CD8-positive, alpha-beta memory T cell (primary cell): ENCODE data around the gene DNAJC16. TPM values are rescaled to one million over a fixed set of nuclear protein-coding genes. Genes with fewer than 3 reads are reported as not detected.
A peak's percentile ranks its signal among the peaks of the same experiment; 100 is the strongest.
"Not testable (repeated sequence)": the region's sequence is repeated elsewhere in the genome, so short reads cannot be mapped to it uniquely, and the experiment has no call there.

Experiments
- CTCF ChIA-PET: fragments of 350-600 bp; sonication (Branson Sonifier 250); formaldehyde crosslinking; loops from one replicate; lab custom pipeline; 2021; ENCODE audit warnings: antibody characterized with exemption; lab: Charles Lee
- POLR2A ChIA-PET: fragments of 350-600 bp; sonication (Branson Sonifier 250); formaldehyde crosslinking; loops from one replicate; lab custom pipeline; 2021; ENCODE audit warnings: antibody characterized with exemption; lab: Charles Lee
- DNase-seq, 5 donors: peaks; one replicate each; pipeline versions ENCODE4 v3.0.0 to v3.0.0-alpha.2; 2020 to 2022; ENCODE audit warnings: mixed read lengths in 1 of 5
- H3K27ac ChIP-seq: one replicate; pipeline ENCODE4 v1.7.0; 2013; ENCODE audit warnings: low read depth, mild to moderate bottlenecking, low read length, moderate library complexity
- H3K27me3 ChIP-seq: 2 replicates; pipeline ENCODE4 v1.7.0; 2013; ENCODE audit warnings: low read length, mild to moderate bottlenecking; ENCODE audit not compliant: insufficient read depth, poor library complexity, severe bottlenecking
- H3K36me3 ChIP-seq: 2 replicates; pipeline ENCODE4 v1.7.0; 2013; ENCODE audit warnings: mild to moderate bottlenecking, low read length, moderate library complexity; ENCODE audit not compliant: insufficient read depth
- H3K4me1 ChIP-seq: 2 replicates; pipeline ENCODE4 v1.7.0; 2013; ENCODE audit warnings: mild to moderate bottlenecking, low read length, moderate library complexity; ENCODE audit not compliant: insufficient read depth
- H3K4me3 ChIP-seq: 2 replicates; pipeline ENCODE4 v1.7.0; 2013; ENCODE audit warnings: mild to moderate bottlenecking, low read length
- H3K9me3 ChIP-seq: 2 replicates; pipeline ENCODE4 v1.7.0; 2013; ENCODE audit warnings: mild to moderate bottlenecking, low read length
- H3K27ac Mint-ChIP-seq, 8 donors: one replicate each; pipeline ENCODE4 v1.8.0; 2020 to 2021; ENCODE audit warnings: mixed read lengths in 8 of 8, mild to moderate bottlenecking in 6 of 8, inconsistent platforms in 3 of 8, moderate library complexity in 3 of 8
- H3K27me3 Mint-ChIP-seq, 2 donors: one replicate each; pipeline ENCODE4 v1.8.0; 2020 to 2021; ENCODE audit warnings: mixed read lengths in 2 of 2, mild to moderate bottlenecking in 1 of 2, moderate library complexity in 1 of 2
- H3K36me3 Mint-ChIP-seq, 3 donors: one replicate each; pipeline ENCODE4 v1.8.0; 2020 to 2021; ENCODE audit warnings: mixed read lengths in 3 of 3, inconsistent platforms in 1 of 3, mild to moderate bottlenecking in 1 of 3
- H3K4me1 Mint-ChIP-seq, 3 donors: one replicate each; pipeline ENCODE4 v1.8.0; 2020 to 2021; ENCODE audit warnings: mixed read lengths in 3 of 3, inconsistent platforms in 1 of 3, mild to moderate bottlenecking in 1 of 3
- H3K4me3 Mint-ChIP-seq, 7 donors: one replicate each; pipeline ENCODE4 v1.8.0; 2020 to 2021; ENCODE audit warnings: mixed read lengths in 7 of 7, mild to moderate bottlenecking in 6 of 7, moderate library complexity in 4 of 7, inconsistent platforms in 2 of 7
- H3K9me3 Mint-ChIP-seq, 5 donors: one replicate each; pipeline ENCODE4 v1.8.0; 2020 to 2022; ENCODE audit warnings: mixed read lengths in 5 of 5, mild to moderate bottlenecking in 3 of 5, moderate library complexity in 2 of 5, inconsistent platforms in 1 of 5
- polyA plus RNA-seq: library from polyadenylated mRNA; unstranded; fragments of 300-500 nt; fragmentation: Illumina TruSeq; gene quantifications from one replicate; pipeline ENCODE4 v1.2.3, GENCODE V29; 2021
- total RNA-seq, 2 experiments: library from RNA; stranded (reverse); gene quantifications; one replicate each; pipeline ENCODE4 v1.2.3, GENCODE V29; 2021

DNAJC16 gene
- total and polyA plus RNA-seq, 3 experiments from 2014 or later = 9.1 to 22.0 (median 19.4) TPM

- H3K4me3 Mint-ChIP-seq = peak overlapping the region; percentile 75 to 88 (median 82)
- not testable (repeated sequence) for H3K9me3 ChIP-seq, DNase-seq, H3K36me3 ChIP-seq, H3K27ac ChIP-seq, H3K27me3 ChIP-seq, H3K27me3 Mint-ChIP-seq, H3K36me3 Mint-ChIP-seq, H3K9me3 Mint-ChIP-seq
- peaks cover 12% of the 10 kb centered on the region for H3K4me1 ChIP-seq
- ChIA-PET CTCF (interaction anchor here (1.1 to 2.4 kb wide), 5 partner anchors 10 to 137 kb away, joined by 3 to 7 read pairs (median 5); no protein-coding TSS in a partner anchor), POLR2A (interaction anchor here (1.4 to 1.5 kb wide), 2 partner anchors 14 to 81 kb away, joined by 3 to 10 read pairs; no protein-coding TSS in a partner anchor)
- peak overlapping the region; percentile 89 for H3K4me3 ChIP-seq
- H3K27ac Mint-ChIP-seq = peak overlapping the region in 7 of 8 donors; percentile 54 to 92 (median 82)
- H3K4me1 Mint-ChIP-seq = peaks cover 8 to 14% (median 11%) of the 10 kb centered on the region in 3 donors
These were observed 77.3 kb downstream of the DNAJC16 start for GRCh38 chr1:15603966-15604282.

- not testable (repeated sequence) for H3K27me3 Mint-ChIP-seq
- POLR2A ChIA-PET = interaction anchor here (1.4 kb wide), 1 partner anchor 80 kb away, joined by 3 read pairs; no protein-coding TSS in a partner anchor
- H3K4me3 Mint-ChIP-seq = peak overlapping the region in 5 of 7 donors; percentile 75 to 88 (median 80)
These were observed 77.8 kb downstream of the DNAJC16 start for GRCh38 chr1:15604400-15604799.

GRCh38 chr1:15605398-15606383 is 79.0 kb downstream of the DNAJC16 start:
- CTCF ChIA-PET = no interaction called here
- H3K4me3 Mint-ChIP-seq = peak overlapping the region in 2 of 7 donors; percentile 8 to 30
- Histone ChIP-seq H3K36me3 (no peaks in the 10 kb centered on the region), H3K27me3 (no peaks in the 10 kb centered on the region), H3K9me3 (no peaks in the 10 kb centered on the region), H3K4me3 (no peak overlapping the region), H3K4me1 (peaks cover 12% of the 10 kb centered on the region), H3K27ac (no peak overlapping the region)
- peaks cover 6% of the 10 kb centered on the region in 2 donors for H3K27me3 Mint-ChIP-seq
- H3K9me3 Mint-ChIP-seq = no peaks in the 10 kb centered on the region
- POLR2A ChIA-PET = no interaction called here
- no peaks in the 10 kb centered on the region for H3K36me3 Mint-ChIP-seq
- peaks cover 8 to 14% (median 11%) of the 10 kb centered on the region in 3 donors for H3K4me1 Mint-ChIP-seq
- no peak for DNase-seq
- H3K27ac Mint-ChIP-seq = peak overlapping the region in 1 of 8 donors; percentile 63

More at GRCh38 chr1:15604400-15604799, 77.8 kb downstream of the DNAJC16 start:
- H3K9me3 ChIP-seq, H3K36me3 ChIP-seq, H3K27me3 ChIP-seq, H3K4me3 ChIP-seq, H3K36me3 Mint-ChIP-seq, DNase-seq, H3K27ac ChIP-seq, H3K9me3 Mint-ChIP-seq: not testable (repeated sequence)
- CTCF ChIA-PET = interaction anchor here (1.1 to 1.4 kb wide), 2 partner anchors 13 to 18 kb away, joined by 3 to 5 read pairs; no protein-coding TSS in a partner anchor
- peaks cover 12% of the 10 kb centered on the region for H3K4me1 ChIP-seq
- Mint-ChIP-seq H3K27ac (peak overlapping the region in 2 of 8 donors; percentile 71 to 88), H3K4me1 (peaks cover 8 to 14% (median 11%) of the 10 kb centered on the region in 3 donors)

GRCh38 chr1:15609631-15610030 is 83.0 kb downstream of the DNAJC16 start:
- no peak for DNase-seq
- Mint-ChIP-seq H3K36me3 (no peaks in the 10 kb centered on the region), H3K4me1 (no peaks in the 10 kb centered on the region), H3K9me3 (no peaks in the 10 kb centered on the region), H3K27ac (no peak overlapping the region), H3K27me3 (peaks cover 3 to 4% of the 10 kb centered on the region in 2 donors), H3K4me3 (no peak overlapping the region)
- POLR2A ChIA-PET = no interaction called here
- CTCF ChIA-PET = no interaction called here
- H3K9me3 ChIP-seq = no peaks in the 10 kb centered on the region
- H3K36me3 ChIP-seq = no peaks in the 10 kb centered on the region
- H3K4me1 ChIP-seq = no peaks in the 10 kb centered on the region
- no peak overlapping the region for H3K27ac ChIP-seq
- H3K4me3 ChIP-seq = no peak overlapping the region
- H3K27me3 ChIP-seq = no peaks in the 10 kb centered on the region

- ChIA-PET POLR2A (no interaction called here), CTCF (no interaction called here)
- Histone ChIP-seq H3K36me3 (no peaks in the 10 kb centered on the region), H3K27me3 (no peaks in the 10 kb centered on the region), H3K27ac (no peak overlapping the region), H3K9me3 (no peaks in the 10 kb centered on the region), H3K4me3 (no peak overlapping the region), H3K4me1 (no peaks in the 10 kb centered on the region)
- Mint-ChIP-seq H3K36me3 (no peaks in the 10 kb centered on the region), H3K27me3 (peaks cover 3 to 4% of the 10 kb centered on the region in 2 donors), H3K9me3 (no peaks in the 10 kb centered on the region), H3K4me1 (no peaks in the 10 kb centered on the region), H3K27ac (no peak overlapping the region), H3K4me3 (no peak overlapping the region)
- DNase-seq = no peak
These were observed 83.5 kb downstream of the DNAJC16 start for GRCh38 chr1:15610167-15610566.

GRCh38 chr1:15616373-15617172 is 89.9 kb downstream of the DNAJC16 start:
- H3K4me1 Mint-ChIP-seq = peaks cover 28 to 41% (median 40%) of the 10 kb centered on the region in 3 donors
- no peaks in the 10 kb centered on the region for H3K27me3 Mint-ChIP-seq
- Histone ChIP-seq H3K27ac (peak overlapping the region; percentile 66), H3K9me3 (no peaks in the 10 kb centered on the region), H3K4me1 (peaks cover 39% of the 10 kb centered on the region), H3K4me3 (peak overlapping the region; percentile 96), H3K36me3 (no peaks in the 10 kb centered on the region), H3K27me3 (no peaks in the 10 kb centered on the region)
- no peak for DNase-seq
- H3K9me3 Mint-ChIP-seq = no peaks in the 10 kb centered on the region
- peaks cover 0 to 17% (median 2%) of the 10 kb centered on the region in 3 donors for H3K36me3 Mint-ChIP-seq
- CTCF ChIA-PET = interaction anchor here (1.2 kb wide), 1 partner anchor 20 kb away, joined by 3 read pairs; no protein-coding TSS in a partner anchor
- POLR2A ChIA-PET = no interaction called here
- H3K27ac Mint-ChIP-seq = peak overlapping the region; percentile 84 to 98 (median 92)
- peak overlapping the region; percentile 92 to 97 (median 93) for H3K4me3 Mint-ChIP-seq

- Histone ChIP-seq H3K27me3 (no peaks in the 10 kb centered on the region), H3K4me3 (peak within 1 kb of the TSS; percentile 96), H3K9me3 (no peaks in the 10 kb centered on the region), H3K36me3 (no peaks in the 10 kb centered on the region), H3K4me1 (peaks cover 47% of the 10 kb centered on the region), H3K27ac (peak within 1 kb of the TSS; percentile 91)
- CTCF ChIA-PET = interaction anchor here (1.0 kb wide), 1 partner anchor 13 kb away, joined by 3 read pairs; no protein-coding TSS in a partner anchor
- Mint-ChIP-seq H3K4me3 (peak within 1 kb of the TSS; percentile 92 to 97 (median 93)), H3K27ac (peak within 1 kb of the TSS; percentile 84 to 98 (median 94)), H3K36me3 (peaks cover 0 to 18% (median 2%) of the 10 kb centered on the region in 3 donors), H3K4me1 (peaks cover 35 to 49% (median 48%) of the 10 kb centered on the region in 3 donors), H3K9me3 (no peaks in the 10 kb centered on the region), H3K27me3 (no peaks in the 10 kb centered on the region)
- DNase-seq = peak; percentile 92 to 96 (median 93)
- POLR2A ChIA-PET = interaction anchor here (0.8 to 1.6 kb wide), 6 partner anchors 12 to 91 kb away, joined by 3 to 11 read pairs (median 5); partner anchors contain the start of genes DNAJC16 and PLEKHM2
These were observed 90.8 kb downstream of the DNAJC16 start, which contains the start of gene DDI2 for GRCh38 chr1:15617173-15618076. Gene DDI2, plus strand, starts transcription at chr1:15617458. Its CDS starts 213 bp downstream, at chr1:15617671.
